22Rv1 (cell line): ENCODE measurements around the gene CAPN3.
"Not testable (repeated sequence)": the region's sequence is repeated elsewhere in the genome, so short reads cannot be mapped to it uniquely, and the experiment has no call there.

Source experiments
- H3K27ac ChIP-seq: fragments of 450-650 bp; 2 replicates; pipeline ENCODE4 v1.5.1; 2017
- CTCF ChIP-seq: fragments of 450-650 bp; IDR thresholded peaks from 2 replicates; pipeline ENCODE4 v1.5.1; 2017; ENCODE audit warnings: mild to moderate bottlenecking
- ZFX ChIP-seq: fragments of 450-650 bp; IDR thresholded peaks from 2 replicates; pipeline ENCODE4 v1.6.1; 2017; ENCODE audit warnings: antibody characterized with exemption, borderline replicate concordance

Gene CAPN3

DNA sequence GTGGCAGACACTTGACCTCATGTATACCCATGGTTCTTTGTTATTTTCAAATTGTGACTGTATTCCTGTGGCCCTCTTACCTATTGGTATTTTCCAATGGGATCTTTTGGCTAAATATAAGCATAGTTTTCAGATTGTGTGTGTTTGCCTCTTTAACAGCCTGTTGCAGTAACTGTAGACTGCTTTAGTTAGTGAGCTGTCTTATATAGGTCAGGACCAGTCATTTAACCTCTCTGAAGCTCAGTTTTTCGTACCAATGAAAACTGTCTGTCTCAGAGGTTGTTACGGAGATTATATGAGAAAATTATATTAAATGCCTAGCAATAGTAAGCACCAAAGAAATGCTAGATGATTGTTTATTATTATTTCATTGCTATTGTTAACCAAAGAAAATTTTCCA is 29.3 kb upstream of the CAPN3 start:
- TF ChIP-seq ZFX (no peak), CTCF (no peak)
- no peak overlapping the region for H3K27ac ChIP-seq

- no peak overlapping the region for H3K27ac ChIP-seq
- TF ChIP-seq CTCF (no peak), ZFX (no peak)
These were observed 28.1 kb upstream of the CAPN3 start for GRCh38 chr15:42331235-42331634.

DNA sequence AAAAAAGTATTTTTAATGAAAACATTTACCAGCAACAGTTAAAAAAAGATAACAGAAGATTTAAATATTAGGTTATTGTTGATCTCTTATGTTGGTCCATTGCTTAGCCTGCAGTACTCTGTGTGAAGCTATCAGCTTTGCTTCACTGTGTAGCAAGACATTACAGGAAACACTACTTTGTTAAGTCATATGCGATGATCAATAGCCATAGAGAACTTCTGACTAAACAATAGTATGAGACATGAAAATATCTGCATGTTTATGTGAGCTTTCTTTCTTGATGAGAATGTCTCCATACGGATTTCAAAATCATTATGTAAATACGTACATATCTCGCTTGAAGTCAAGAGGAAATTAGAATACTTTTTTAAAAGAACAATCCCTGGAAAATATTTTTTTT is 27.0 kb upstream of the CAPN3 start:
- no peak overlapping the region for H3K27ac ChIP-seq

GRCh38 chr15:42335074-42335473 is 24.2 kb upstream of the CAPN3 start:
- TF ChIP-seq CTCF: no peak
- TF ChIP-seq ZFX: no peak
- no peak overlapping the region for H3K27ac ChIP-seq

More for the DNA sequence above, 27.0 kb upstream of the CAPN3 start:
- TF ChIP-seq ZFX (no peak), CTCF (no peak)

GRCh38 chr15:42336650-42337049 is 22.7 kb upstream of the CAPN3 start:
- not testable (repeated sequence) for H3K27ac ChIP-seq

- H3K27ac ChIP-seq: not testable (repeated sequence)
These were observed 22.2 kb upstream of the CAPN3 start for GRCh38 chr15:42337104-42337503.

DNA sequence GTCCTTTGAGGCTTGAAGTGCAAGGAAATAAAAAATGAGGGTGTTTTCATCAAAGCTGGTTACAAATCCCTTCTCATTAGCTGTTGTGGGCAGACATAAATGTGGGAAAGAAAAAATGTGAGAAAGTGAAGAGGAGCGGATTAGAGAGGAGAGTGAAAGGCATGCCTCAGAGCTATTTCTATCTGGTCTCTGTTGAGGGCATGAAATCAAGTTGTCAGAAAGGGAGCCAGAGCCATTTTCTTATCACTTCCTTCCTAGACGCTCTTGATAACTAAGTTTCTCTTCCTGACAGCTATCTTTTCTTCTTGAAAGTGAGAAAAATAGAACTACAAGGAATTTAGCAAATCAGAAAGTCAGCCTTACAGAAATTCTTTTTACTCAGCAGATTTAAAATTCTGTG is 20.8 kb upstream of the CAPN3 start:
- TF ChIP-seq CTCF (no peak), ZFX (no peak)
- no peak overlapping the region for H3K27ac ChIP-seq

DNA sequence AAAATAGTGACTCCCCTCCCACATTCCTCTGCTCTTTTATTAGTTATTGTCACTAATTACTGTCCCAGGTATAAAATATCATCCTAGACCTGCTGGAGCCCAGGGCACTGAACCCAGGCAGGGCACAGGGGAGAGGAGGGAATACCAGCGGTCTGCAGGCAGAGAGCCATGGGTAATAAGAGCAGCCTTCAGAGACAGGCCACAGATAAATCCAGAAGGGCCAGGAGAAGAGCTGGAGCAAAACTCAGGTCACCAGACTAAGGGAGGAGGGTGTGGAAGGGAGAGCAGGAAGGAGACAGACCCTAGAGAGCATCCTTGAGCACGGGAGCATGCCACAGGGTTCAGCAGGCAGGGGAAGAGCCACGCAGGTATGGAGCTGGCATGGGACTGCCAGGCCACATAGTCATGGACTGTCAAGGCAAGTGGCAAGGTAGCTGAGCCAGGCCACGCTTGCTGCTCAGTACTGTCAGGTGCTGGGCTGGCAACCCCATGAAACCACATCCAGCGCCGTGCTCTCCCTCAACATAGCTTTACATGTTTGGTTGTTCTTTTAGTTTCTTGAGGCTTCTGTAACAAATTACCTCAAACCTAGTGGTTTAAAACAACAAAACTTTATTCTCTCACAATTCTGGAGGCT is 15.6 kb upstream of the CAPN3 start:
- TF ChIP-seq CTCF (no peak), ZFX (no peak)
- no peak overlapping the region for H3K27ac ChIP-seq
